Peyer's patch (tissue), 4 donors: ENCODE data around the gene RPGRIP1L. TPM values are rescaled to one million over a fixed set of nuclear protein-coding genes. Genes with fewer than 3 reads are reported as not detected.

Experiments
- DNase-seq, 3 donors: peaks; one replicate each; pipeline ENCODE4 v3.0.0-alpha.2; 2017 to 2019
- H3K27ac ChIP-seq, 4 donors: fragments of 200-600 bp; sonication (generic); one replicate each; pipeline ENCODE4 v1.5.1; 2016 to 2019
- H3K27me3 ChIP-seq, 2 donors: fragments of 200-600 bp; sonication (generic); one replicate each; pipeline ENCODE4 v1.5.1; 2019
- H3K36me3 ChIP-seq, 3 donors: fragments of 200-600 bp; sonication (generic); one replicate each; pipeline ENCODE4 v1.5.1; 2016 to 2019
- H3K4me1 ChIP-seq, 4 donors: fragments of 200-600 bp; sonication (generic); one replicate each; pipeline ENCODE4 v1.5.1; 2016 to 2019
- H3K4me3 ChIP-seq, 4 donors: fragments of 200-600 bp; sonication (generic); 1 replicate in 3 of 4; 2 replicates in 1 of 4; pipeline ENCODE4 v1.5.1; 2016 to 2019; ENCODE audit warnings: mild to moderate bottlenecking in 1 of 4
- H3K9me3 ChIP-seq, 4 donors: fragments of 200-600 bp; sonication (generic); one replicate each; pipeline ENCODE4 v1.5.1; 2016 to 2019; ENCODE audit warnings: mild to moderate bottlenecking in 1 of 4
- POLR2A ChIP-seq, 2 donors: fragments of 450-650 bp; IDR thresholded peaks; one replicate each; pipeline ENCODE4 v1.5.1; 2017; ENCODE audit warnings: antibody characterized with exemption in 2 of 2, mild to moderate bottlenecking in 2 of 2, moderate library complexity in 2 of 2
- total RNA-seq, 4 donors: library from RNA; depleted of rRNA; stranded (reverse); fragments of >200 nt; gene quantifications; one replicate each; pipeline ENCODE4 v1.1.0, GENCODE V29; 2016
- TF ChIP-seq, protein P1 (sequence below), 6 experiments: fragments of 450-650 bp in 4 of 6; fragments of 200-600 bp in 2 of 6; sonication (generic) in 1 of 6; IDR thresholded peaks; one replicate each; pipeline ENCODE4 v1.5.1; 2017 to 2019; ENCODE audit warnings: antibody characterized with exemption in 6 of 6, mild to moderate bottlenecking in 3 of 6, moderate library complexity in 1 of 6

Gene RPGRIP1L
- total RNA-seq, 4 donors from 2014 or later = 1.1 to 9.1 (median 3.3) TPM

DNA sequence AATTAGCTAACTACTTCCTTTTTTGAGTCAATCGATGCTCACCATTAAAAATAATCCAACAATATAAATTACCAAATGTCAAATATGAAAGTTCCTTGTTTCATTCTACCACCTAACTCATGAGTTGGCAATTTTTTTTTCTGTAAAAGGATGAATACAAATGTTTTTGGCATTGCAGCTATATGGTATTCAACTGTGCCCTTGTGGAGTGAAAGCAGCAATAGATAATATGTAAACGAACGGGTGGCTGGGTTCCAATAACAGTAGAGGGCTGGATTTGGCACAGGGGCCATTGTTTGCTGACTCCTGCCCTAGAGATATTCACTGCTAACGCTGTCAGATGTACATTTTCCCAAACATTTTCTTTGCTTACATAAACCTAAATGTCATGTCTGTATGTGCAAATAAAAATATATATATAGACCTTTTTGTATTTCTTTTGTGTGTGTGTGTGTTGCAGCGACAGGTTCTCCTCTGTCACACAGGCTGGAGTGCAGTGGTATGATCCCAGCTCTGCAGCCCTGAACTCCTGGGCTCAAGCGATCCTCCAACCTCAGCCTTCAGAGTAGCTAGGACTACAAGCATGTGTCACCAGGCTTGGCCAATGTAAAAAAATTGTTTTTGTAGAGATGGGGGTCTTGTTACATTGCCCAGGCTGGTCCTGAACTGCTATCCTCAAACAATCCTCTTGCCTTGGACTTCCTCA lies 73.9 kb downstream of the RPGRIP1L start:
- no peaks in the 10 kb centered on the region for H3K9me3 ChIP-seq
- no peak overlapping the region for H3K4me3 ChIP-seq
- H3K4me1 ChIP-seq = no peaks in the 10 kb centered on the region
- no peak for DNase-seq
- H3K36me3 ChIP-seq = no peaks in the 10 kb centered on the region
- H3K27ac ChIP-seq = no peak overlapping the region
- TF ChIP-seq POLR2A (IDR thresholded peaks at IDR 0.05) = no peak
- TF ChIP-seq, protein P1, sequence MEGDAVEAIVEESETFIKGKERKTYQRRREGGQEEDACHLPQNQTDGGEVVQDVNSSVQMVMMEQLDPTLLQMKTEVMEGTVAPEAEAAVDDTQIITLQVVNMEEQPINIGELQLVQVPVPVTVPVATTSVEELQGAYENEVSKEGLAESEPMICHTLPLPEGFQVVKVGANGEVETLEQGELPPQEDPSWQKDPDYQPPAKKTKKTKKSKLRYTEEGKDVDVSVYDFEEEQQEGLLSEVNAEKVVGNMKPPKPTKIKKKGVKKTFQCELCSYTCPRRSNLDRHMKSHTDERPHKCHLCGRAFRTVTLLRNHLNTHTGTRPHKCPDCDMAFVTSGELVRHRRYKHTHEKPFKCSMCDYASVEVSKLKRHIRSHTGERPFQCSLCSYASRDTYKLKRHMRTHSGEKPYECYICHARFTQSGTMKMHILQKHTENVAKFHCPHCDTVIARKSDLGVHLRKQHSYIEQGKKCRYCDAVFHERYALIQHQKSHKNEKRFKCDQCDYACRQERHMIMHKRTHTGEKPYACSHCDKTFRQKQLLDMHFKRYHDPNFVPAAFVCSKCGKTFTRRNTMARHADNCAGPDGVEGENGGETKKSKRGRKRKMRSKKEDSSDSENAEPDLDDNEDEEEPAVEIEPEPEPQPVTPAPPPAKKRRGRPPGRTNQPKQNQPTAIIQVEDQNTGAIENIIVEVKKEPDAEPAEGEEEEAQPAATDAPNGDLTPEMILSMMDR (IDR thresholded peaks at IDR 0.05) = no peak
- H3K27me3 ChIP-seq = no peaks in the 10 kb centered on the region

GRCh38 chr16:53629151-53629550 lies 74.5 kb downstream of the RPGRIP1L start:
- Histone ChIP-seq H3K36me3 (no peaks in the 10 kb centered on the region), H3K4me1 (no peaks in the 10 kb centered on the region), H3K9me3 (no peaks in the 10 kb centered on the region), H3K4me3 (no peak overlapping the region), H3K27me3 (no peaks in the 10 kb centered on the region), H3K27ac (no peak overlapping the region)
- DNase-seq = no peak
- TF ChIP-seq POLR2A (IDR thresholded peaks at IDR 0.05) = no peak
- TF ChIP-seq, protein P1 (IDR thresholded peaks at IDR 0.05) = no peak

- no peaks in the 10 kb centered on the region for H3K27me3 ChIP-seq
Observed at GRCh38 chr16:53626811-53627210, 76.8 kb downstream of the RPGRIP1L start.

GRCh38 chr16:53626161-53626560 lies 77.5 kb downstream of the RPGRIP1L start:
- Histone ChIP-seq H3K27ac (no peak overlapping the region), H3K27me3 (no peaks in the 10 kb centered on the region), H3K36me3 (no peaks in the 10 kb centered on the region), H3K9me3 (no peaks in the 10 kb centered on the region), H3K4me1 (no peaks in the 10 kb centered on the region), H3K4me3 (no peak overlapping the region)
- TF ChIP-seq POLR2A (IDR thresholded peaks at IDR 0.05) = no peak
- TF ChIP-seq, protein P1 (IDR thresholded peaks at IDR 0.05) = no peak
- DNase-seq = no peak

More at GRCh38 chr16:53626811-53627210, 76.8 kb downstream of the RPGRIP1L start:
- TF ChIP-seq POLR2A (IDR thresholded peaks at IDR 0.05) = no peak
- TF ChIP-seq, protein P1 (IDR thresholded peaks at IDR 0.05) = no peak
- no peaks in the 10 kb centered on the region for H3K36me3 ChIP-seq
- H3K27ac ChIP-seq = no peak overlapping the region
- no peaks in the 10 kb centered on the region for H3K4me1 ChIP-seq
- no peak for DNase-seq
- H3K4me3 ChIP-seq = no peak overlapping the region
- H3K9me3 ChIP-seq = no peaks in the 10 kb centered on the region

GRCh38 chr16:53625221-53625620 lies 78.4 kb downstream of the RPGRIP1L start:
- Histone ChIP-seq H3K27ac (no peak overlapping the region), H3K36me3 (no peaks in the 10 kb centered on the region), H3K27me3 (no peaks in the 10 kb centered on the region), H3K4me3 (no peak overlapping the region), H3K9me3 (no peaks in the 10 kb centered on the region), H3K4me1 (no peaks in the 10 kb centered on the region)
- DNase-seq = no peak
- TF ChIP-seq, protein P1 (IDR thresholded peaks at IDR 0.05) = no peak
- TF ChIP-seq POLR2A (IDR thresholded peaks at IDR 0.05) = no peak
